SK-N-MC (cell line): ENCODE data around the gene COQ6.

Experiments used
- DNase-seq: peaks from one replicate; pipeline ENCODE4 v3.0.0-alpha.2; 2011; ENCODE audit warnings: low read depth, low spot score
- H3K27ac ChIP-seq: fragments of 200-600 bp; sonication (generic); 2 replicates; pipeline ENCODE4 v1.5.1; 2016; ENCODE audit warnings: mixed run types
- H3K36me3 ChIP-seq: fragments of 200-600 bp; sonication (generic); 2 replicates; pipeline ENCODE4 v1.6.1; 2017; ENCODE audit warnings: antibody characterized with exemption, low read length, mixed read lengths; ENCODE audit not compliant: insufficient read depth
- H3K4me3 ChIP-seq: fragments of 200-600 bp; sonication (generic); 2 replicates; pipeline ENCODE4 v1.5.1; 2016
- H3K9ac ChIP-seq: fragments of 200-600 bp; sonication (generic); 2 replicates; pipeline ENCODE4 v1.8.0; 2017; ENCODE audit warnings: mixed run types, mixed read lengths; ENCODE audit not compliant: insufficient read length
- H3K9me3 ChIP-seq: fragments of 200-600 bp; sonication (generic); 2 replicates; pipeline ENCODE4 v1.6.1; 2017; ENCODE audit warnings: low read depth, mild to moderate bottlenecking, antibody characterized with exemption, low read length, moderate library complexity, mixed read lengths
- EZH2 ChIP-seq: fragments of 200-600 bp; sonication (generic); IDR thresholded peaks from one replicate; pipeline ENCODE4 v1.6.1; 2017; ENCODE audit warnings: antibody characterized with exemption
- FOXP2 ChIP-seq: optimal IDR thresholded peaks from 2 replicates; pipeline ENCODE3; 2011; ENCODE audit warnings: mild to moderate bottlenecking, moderate library complexity; ENCODE audit not compliant: insufficient read depth; ENCODE audit errors: extremely low read length, control extremely low read depth
- POLR2AphosphoS5 ChIP-seq: IDR thresholded peaks from 2 replicates; pipeline ENCODE4 v1.6.1; 2012; ENCODE audit warnings: mild to moderate bottlenecking, low read depth, low read length, borderline replicate concordance

COQ6 gene

DNA sequence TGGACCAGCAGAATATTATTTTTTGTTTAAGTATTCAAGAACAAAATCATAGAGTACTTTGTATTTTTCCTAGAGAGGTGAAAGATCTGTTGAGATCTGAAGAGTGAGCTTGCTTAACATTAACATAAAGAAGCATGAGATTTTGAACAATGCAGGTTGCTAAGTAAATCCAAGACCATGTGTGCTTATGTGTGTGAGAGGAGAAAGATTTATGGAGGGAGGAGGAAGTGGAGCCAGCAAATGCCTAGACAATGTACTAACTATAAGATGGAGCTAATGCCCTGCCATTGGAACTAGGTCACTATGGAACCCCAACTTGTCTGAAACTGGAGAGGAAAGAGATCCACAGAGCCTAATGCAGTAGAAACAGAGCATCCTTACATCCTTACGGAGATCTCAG, 13.6 kb upstream of the COQ6 start:
- TF ChIP-seq POLR2AphosphoS5 (no peak), EZH2 (no peak), FOXP2 (no peak)
- H3K36me3 ChIP-seq, result peaks cover 27% of the 10 kb centered on the region
- H3K4me3 ChIP-seq, result no peak overlapping the region
- H3K9ac ChIP-seq, result no peak overlapping the region
- H3K9me3 ChIP-seq, result no peaks in the 10 kb centered on the region
- H3K27ac ChIP-seq, result no peak overlapping the region
- DNase-seq, result no peak

DNA sequence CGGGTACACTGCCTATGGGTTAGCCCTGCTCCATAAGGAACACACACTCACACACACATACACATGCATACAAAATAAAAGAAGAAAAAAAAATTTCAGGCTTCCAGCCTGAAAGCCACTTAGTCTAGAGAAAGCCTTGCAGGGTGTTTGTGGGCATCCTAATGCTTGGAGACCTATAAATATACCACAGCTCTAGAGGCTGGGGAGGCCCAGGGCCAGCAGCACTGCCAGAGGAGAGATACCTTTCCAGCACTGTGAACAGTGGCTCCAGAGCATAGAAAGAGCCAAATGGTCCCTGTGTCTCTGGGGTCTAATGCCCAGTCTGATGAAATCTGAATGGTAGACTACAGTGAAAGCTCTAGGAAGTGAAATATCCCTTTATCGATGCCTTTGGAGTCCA, 13.1 kb upstream of the COQ6 start:
- peak overlapping the region; percentile 1; the same call in 1 of the 2 replicates for H3K27ac ChIP-seq
- no peak overlapping the region for H3K4me3 ChIP-seq
- H3K9ac ChIP-seq, result no peak overlapping the region
- no peak for DNase-seq
- no peaks in the 10 kb centered on the region for H3K9me3 ChIP-seq
- TF ChIP-seq FOXP2 (no peak), EZH2 (no peak), POLR2AphosphoS5 (no peak)
- H3K36me3 ChIP-seq, result peaks cover 23% of the 10 kb centered on the region

GRCh38 chr14:73942180-73942579, 7.9 kb upstream of the COQ6 start:
- H3K27ac ChIP-seq, result no peak overlapping the region
- no peaks in the 10 kb centered on the region for H3K36me3 ChIP-seq
- no peak overlapping the region for H3K9ac ChIP-seq
- TF ChIP-seq FOXP2 (no peak), EZH2 (no peak), POLR2AphosphoS5 (no peak)
- DNase-seq, result no peak
- no peaks in the 10 kb centered on the region for H3K9me3 ChIP-seq
- no peak overlapping the region for H3K4me3 ChIP-seq

DNA sequence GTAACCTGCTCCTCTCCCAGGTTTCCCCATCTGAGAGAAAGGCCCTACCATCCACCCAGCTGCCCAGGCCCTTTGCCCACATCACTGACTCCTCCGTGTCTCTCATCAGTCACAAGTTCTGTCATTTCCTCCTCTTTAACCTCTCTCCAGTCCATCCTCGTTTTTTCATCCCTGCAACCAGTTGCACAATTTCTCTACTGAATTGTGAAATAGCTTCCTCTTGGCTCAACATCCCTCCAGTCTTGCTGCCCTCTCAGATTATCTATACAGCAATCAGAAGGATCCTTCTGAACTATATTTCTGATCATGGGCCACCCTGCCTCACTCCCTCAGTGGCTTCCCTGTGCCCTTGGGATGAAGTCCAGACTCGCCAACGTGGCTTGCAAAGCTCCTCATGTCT, 7.0 kb upstream of the COQ6 start:
- no peak for DNase-seq
- no peaks in the 10 kb centered on the region for H3K36me3 ChIP-seq
- no peak overlapping the region for H3K9ac ChIP-seq
- TF ChIP-seq POLR2AphosphoS5 (no peak), EZH2 (no peak), FOXP2 (no peak)
- no peak overlapping the region for H3K4me3 ChIP-seq
- H3K9me3 ChIP-seq, result no peaks in the 10 kb centered on the region
- no peak overlapping the region for H3K27ac ChIP-seq

GRCh38 chr14:73944432-73945158, 5.5 kb upstream of the COQ6 start:
- H3K4me3 ChIP-seq, result no peak overlapping the region
- no peaks in the 10 kb centered on the region for H3K36me3 ChIP-seq
- H3K9me3 ChIP-seq, result no peaks in the 10 kb centered on the region
- no peak overlapping the region for H3K9ac ChIP-seq
- no peak overlapping the region for H3K27ac ChIP-seq
- DNase-seq, result no peak
- no peak for TF ChIP-seq EZH2
- TF ChIP-seq POLR2AphosphoS5, result no peak
- no peak for TF ChIP-seq FOXP2

GRCh38 chr14:73945159-73945670, 4.9 kb upstream of the COQ6 start:
- Histone ChIP-seq H3K4me3 (no peak overlapping the region), H3K9ac (no peak overlapping the region), H3K36me3 (no peaks in the 10 kb centered on the region), H3K9me3 (no peaks in the 10 kb centered on the region), H3K27ac (no peak overlapping the region)
- DNase-seq, result no peak
- no peak for TF ChIP-seq FOXP2
- no peak for TF ChIP-seq POLR2AphosphoS5
- TF ChIP-seq EZH2, result no peak

GRCh38 chr14:73953731-73954130, 3.6 kb downstream of the COQ6 start:
- Histone ChIP-seq H3K36me3 (peaks cover 24% of the 10 kb centered on the region), H3K9me3 (no peaks in the 10 kb centered on the region), H3K4me3 (no peak overlapping the region), H3K27ac (no peak overlapping the region), H3K9ac (no peak overlapping the region)
- TF ChIP-seq POLR2AphosphoS5 (no peak), FOXP2 (no peak), EZH2 (no peak)
- no peak for DNase-seq

DNA sequence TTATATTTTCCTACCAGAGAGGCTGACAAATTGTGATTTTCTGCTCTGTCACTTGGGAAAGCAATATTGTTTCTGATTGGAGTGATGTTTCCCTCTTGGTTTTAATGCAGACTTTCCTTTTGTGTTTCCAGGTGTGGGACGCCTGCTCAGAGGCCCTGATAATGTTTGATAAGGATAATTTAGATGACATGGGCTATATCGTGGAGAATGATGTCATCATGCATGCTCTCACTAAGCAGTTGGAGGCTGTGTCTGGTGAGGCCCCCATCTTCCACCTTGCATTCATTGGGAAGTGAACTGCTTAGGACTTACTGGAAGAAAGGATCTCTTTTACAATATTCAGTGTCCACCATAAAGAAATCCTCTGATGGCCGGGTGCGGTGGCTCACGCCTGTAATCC, 5.6 kb downstream of the COQ6 start:
- Histone ChIP-seq H3K36me3 (peaks cover 37% of the 10 kb centered on the region), H3K9me3 (no peaks in the 10 kb centered on the region), H3K9ac (no peak overlapping the region), H3K27ac (no peak overlapping the region), H3K4me3 (no peak overlapping the region)
- TF ChIP-seq FOXP2, result no peak
- TF ChIP-seq EZH2, result no peak
- TF ChIP-seq POLR2AphosphoS5, result no peak
- no peak for DNase-seq

DNA sequence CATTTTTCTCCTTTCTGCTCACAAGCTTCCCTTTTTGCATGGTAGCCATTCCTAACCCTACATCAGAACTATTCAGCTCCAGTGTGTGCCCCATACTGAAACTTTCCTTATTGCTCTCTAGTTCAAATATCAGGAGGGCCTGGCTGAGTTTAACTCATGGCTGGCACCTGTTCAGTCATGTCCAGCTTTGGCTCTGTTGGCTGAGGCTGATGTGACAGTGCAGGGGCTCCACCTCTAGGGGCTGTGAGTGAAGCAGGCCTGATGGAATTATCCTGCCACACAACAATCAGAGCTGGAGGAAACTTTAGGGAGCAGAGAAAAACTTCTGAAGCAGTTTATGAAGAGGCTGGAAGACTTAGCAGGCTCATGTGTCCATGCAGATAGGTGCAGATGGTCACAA, 8.5 kb downstream of the COQ6 start:
- no peak overlapping the region for H3K27ac ChIP-seq
- no peak overlapping the region for H3K4me3 ChIP-seq
- DNase-seq, result no peak
- peaks cover 51% of the 10 kb centered on the region for H3K36me3 ChIP-seq
- no peak overlapping the region for H3K9ac ChIP-seq
- no peak for TF ChIP-seq EZH2
- TF ChIP-seq FOXP2, result no peak
- TF ChIP-seq POLR2AphosphoS5, result no peak
- H3K9me3 ChIP-seq, result no peaks in the 10 kb centered on the region
